DMS79 (cell line): ENCODE measurements around the gene USP9X.
A peak's percentile ranks its signal among the peaks of the same experiment; 100 is the strongest.
"Not testable (repeated sequence)": the region's sequence is repeated elsewhere in the genome, so short reads cannot be mapped to it uniquely, and the experiment has no call there.

ENCODE experiments used
- DNase-seq: peaks from one replicate; lab custom pipeline; 2025; lab: John Stamatoyannopoulos, UW

USP9X gene

DNA sequence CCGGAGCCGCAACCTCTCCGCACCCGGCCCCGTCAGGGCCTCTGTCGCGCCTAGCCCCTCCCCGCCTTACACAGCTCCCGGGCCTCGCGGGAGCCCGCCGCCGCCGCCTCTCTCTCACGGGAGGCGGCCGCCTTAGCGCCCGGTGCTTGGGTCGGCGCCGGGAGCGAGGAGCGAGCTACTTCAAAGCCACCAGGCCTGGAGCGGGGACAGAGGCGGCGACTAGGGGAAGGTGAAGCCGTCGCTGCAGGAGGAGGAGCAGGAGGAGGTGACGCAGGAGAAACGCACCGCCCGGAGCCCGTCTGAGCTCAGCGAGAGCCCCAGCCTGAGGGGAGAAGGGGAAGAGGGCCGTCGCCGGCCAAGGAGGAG is 250 bp downstream of the USP9X start:
- no peak for DNase-seq

DNA sequence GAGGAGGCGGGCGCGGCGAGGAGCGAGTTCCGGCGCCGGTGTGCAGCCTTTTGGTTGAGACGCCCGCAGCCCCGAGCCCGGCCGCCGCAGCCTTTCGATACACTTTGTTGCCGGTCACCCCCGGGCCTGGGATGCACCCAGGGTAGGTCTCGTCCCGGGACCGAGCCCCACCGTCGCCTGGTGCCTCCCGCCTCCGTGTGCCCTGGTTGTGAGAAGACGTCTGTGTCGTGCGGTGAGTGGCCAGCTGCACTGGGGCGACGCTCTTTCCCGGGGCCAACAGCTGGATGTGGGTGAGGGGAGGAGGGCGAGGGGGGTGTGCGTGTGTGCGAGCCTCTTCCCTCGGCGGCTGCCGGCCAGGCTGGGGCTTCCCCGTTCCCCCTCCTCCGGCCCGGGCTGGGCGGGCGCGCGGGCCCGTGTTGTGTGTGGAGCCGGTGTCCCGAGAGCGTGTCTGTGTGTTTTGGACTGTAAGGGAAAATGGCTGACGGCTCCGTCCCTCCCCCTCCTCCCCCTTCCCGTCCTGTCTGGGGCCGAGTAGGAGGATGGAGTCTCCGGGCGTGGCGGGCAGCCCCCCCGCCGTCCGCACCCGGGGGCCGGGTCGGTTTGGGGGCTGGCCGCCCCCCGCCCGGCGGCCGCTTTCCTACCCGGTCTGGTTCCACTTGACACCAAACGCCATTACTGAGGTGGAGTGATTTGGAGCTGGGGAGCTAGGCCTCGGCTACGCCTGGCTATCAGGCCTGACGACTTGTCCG is 807 bp downstream of the USP9X start:
- no peak for DNase-seq

DNA sequence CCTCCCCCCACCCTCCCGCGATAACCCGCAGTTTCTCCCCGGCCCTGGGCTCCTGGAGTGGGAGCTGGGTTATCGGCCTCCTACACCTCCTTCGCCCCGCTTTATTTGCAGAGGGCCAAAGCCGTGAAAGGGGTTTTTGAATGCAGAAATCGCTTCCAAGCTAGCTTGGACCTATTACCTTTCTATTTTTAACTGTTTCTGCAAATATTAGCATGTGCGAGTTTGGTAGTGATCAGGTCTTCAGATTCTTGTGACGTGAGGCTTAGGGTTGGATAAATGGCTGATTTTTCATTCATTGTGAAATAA is 1.3 kb downstream of the USP9X start:
- no peak for DNase-seq

DNA sequence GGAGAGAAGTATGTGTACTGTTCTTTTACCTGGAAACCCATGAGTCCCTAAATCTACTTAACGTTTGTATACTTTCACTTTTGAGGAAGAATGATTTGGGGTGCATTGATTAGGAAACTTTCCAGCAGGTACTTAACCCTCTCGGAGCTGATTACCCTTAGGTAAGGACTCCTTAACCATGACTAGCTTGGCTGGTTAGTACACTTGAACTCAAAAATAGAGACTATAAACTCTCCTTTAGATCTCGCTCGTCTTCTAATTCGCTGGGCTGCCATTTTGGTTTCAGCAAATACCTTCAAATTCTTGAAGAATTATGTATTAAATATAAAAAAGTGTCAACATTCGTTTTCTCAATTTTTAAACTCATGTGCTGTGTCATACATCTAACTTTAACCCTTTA is 2.0 kb downstream of the USP9X start:
- DNase-seq = no peak

DNA sequence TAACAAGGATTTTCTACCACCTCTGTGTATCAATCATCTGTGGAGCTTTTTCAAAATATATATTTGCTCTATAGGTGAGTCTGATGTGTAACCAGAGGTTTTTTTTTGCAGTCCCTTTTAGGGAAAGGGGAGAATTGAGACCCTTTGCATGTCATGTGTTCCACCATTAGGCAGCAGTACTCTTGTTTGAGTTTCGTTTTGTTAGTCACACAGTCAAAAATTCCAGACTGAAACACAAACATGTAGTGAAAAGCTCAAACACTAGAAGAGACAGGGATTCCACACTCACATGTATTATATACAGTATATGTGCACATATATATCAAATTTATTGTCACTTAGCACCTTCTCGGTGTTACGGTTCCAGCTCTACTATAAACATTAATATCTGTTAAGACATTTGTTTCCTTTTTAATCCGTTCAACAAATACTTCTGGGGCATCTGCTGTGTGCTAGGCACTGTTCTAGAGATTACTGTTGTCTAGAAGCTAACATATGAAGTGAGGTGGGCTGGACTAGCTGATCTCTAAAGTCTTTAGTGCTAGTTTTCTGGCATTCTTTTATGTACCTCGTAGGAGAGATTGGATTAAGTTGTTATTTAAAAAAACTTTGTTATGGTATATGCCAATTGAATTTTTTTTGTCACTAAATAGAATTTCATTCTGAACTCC is 5.5 kb downstream of the USP9X start:
- DNase-seq = no peak

DNA sequence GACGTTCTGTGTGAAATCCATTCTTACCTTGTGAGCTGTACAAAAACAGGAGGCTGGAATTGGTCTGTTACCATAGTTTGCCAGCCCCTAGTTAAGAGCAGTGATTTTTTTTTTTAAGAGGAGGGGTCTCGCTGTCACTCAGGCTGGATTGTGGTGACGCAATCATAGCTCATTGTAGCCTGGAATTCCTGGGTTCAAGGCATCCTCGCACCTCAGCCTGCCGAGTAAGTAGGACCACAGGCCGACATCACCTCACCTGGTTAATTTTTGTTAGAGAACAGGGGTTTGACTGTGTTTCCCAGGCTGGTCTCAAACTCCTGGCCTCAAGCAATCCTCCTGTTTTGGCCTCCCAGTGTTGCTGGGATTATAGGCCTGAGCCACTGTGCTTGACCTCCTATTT is 7.5 kb downstream of the USP9X start:
- no peak for DNase-seq

DNA sequence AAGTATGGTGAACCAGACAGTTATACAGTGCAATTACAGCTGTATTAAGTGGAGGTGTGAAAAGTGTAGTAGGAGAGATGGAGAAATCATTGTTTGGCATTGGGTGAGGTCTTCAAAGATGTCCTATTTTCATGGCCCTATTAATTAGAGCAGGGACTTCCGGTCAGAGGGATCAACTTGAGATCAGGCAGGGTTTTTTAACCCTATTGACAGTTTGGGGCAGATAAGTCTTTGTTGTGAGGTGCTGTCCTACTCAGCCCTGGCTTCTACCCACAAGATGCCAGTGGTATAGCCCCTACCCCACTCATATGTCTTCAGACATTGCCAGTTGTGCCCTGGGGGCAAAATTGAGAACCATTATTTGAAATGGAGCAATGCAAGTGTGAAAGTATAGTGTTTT is 9.9 kb downstream of the USP9X start:
- no peak for DNase-seq

DNA sequence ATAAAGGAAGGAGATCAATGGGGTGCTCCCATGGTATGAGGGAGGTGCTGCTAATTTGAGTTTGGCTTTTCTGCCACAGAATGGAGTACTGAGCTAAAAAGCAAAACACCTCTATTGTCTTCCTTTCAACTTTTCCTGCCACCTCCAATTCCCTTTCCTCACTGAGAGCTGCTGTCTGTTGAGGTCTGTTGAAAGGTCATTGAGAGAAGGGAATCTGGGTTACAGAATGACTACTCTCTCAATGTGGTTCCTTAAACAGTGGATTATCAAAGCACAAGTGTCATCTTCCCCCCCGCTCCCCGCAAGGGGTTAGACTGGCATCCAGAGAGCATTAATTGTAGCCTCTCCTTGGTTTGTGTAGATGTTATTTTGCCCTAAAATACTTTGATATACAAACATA is 10.7 kb downstream of the USP9X start:
- no peak for DNase-seq

DNA sequence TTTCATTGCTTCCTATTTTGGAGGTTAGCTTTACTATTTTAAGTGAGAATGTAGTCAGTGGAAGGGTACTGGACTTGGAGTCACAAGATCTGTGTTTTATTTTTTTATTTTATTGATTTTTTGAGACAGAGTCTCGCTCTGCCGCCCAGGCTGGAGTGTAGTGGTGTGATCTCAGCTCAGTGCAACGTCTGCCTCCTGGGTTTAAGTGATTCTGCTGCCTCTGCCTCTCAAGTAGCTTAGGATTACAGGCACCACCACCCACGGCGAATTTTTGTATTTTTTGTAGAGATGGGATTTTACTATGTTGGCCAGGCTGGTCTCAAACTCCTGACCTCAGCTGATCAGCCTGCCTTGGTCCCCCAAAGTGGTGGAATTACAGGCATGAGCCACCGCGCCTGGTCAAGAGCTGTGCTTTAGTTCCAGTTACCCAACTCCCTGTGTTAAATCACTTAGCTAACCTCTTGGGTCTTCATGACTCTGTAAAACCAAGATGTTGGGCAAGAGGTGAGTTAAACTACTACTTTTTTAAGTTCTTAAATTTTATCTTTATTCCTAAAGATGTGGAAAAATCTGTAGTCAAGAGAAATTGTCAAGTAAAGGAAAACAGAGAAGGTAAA is 11.2 kb downstream of the USP9X start:
- DNase-seq = no peak

DNA sequence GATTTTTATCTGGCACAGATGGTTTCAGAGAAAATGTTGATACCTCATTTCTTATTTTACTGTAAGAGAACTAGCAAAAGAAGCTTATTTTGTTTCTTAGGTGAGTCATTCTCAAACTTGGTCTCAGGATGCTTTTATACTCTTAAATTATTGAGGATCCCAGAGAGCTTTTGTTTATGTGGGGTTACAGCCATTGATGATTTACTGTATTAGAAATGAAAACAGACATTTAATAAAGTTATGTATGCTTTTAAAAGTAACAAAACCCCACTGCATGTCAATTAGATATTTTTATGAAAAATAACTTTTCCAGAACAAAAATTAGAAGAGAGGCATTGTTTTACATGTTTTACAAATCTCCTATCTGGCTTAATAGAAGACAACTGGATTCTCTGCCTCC is 12.1 kb downstream of the USP9X start:
- no peak for DNase-seq

DNA sequence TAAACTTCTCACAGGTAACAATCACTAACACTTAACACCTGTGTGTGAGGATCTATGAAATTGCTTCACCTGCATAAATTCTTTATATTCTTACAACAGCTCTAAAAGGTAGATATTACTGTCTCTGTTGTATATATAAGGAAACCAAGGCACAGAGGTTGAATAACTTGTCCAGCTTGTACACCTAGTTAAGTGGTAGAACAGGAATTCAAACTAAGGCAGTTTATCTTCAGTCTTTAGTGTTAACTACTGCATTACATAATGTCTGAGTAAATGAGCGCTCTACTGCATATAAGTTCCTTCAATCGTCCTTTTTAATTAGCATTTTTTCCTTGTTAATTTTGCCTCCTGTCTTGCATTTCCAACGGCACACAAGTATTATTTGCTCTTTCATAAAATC is 15.0 kb downstream of the USP9X start:
- no peak for DNase-seq

DNA sequence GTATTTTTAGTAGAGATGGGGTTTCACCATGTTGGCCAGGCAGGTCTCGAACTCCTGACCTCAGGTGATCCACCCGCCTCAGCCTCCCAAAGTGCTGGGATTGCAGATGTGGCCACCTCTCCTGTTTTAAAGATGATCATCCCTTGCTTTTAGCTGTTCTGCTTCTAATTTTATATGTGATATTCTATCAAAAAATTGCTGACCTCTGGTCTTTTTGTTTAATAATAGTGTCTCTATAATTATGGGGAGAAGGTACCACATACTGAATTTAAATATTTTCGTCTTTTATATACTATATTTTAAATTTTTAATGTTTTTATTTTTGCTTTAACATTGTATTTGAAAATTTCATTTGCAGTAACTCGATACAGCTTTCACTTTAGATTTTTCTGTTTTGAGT is 15.6 kb downstream of the USP9X start:
- no peak for DNase-seq

DNA sequence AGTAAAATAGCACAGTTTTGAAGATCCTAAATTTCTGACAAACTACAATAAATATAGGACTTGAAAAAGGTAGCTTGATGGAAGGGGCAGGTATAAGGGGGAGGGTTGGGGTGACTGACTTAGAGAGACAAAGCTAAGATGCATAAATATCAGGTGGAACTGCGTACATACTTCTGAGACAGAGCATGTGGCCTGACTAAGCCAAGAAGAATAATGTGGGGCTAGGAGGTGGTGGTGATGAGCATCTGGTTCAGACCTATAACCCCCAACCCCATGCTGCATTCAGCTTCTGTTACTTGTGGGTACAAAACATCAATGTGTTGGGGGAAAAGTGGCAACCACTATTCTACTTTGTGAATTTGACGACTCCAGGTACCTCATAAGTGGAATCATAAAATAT is 19.8 kb downstream of the USP9X start:
- no peak for DNase-seq

DNA sequence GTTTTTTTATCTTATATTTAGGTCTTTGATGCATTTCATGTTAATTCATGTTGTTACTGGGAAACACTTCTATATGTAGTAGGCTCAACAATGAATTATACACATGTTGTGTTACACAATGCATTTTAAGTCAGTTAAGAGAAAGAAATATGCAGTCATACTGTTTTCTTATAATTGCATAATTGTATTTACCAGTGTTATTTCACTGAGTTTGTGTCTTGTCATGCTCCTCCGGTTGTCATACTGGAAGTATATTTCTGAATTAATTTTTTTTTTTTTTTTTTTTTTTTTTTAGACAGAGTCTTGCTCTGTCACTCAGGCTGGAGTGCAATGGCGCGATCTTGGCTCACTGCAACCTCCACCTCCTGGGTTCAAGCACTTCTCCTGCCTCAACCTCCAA is 21.0 kb downstream of the USP9X start:
- not testable (repeated sequence) for DNase-seq

DNA sequence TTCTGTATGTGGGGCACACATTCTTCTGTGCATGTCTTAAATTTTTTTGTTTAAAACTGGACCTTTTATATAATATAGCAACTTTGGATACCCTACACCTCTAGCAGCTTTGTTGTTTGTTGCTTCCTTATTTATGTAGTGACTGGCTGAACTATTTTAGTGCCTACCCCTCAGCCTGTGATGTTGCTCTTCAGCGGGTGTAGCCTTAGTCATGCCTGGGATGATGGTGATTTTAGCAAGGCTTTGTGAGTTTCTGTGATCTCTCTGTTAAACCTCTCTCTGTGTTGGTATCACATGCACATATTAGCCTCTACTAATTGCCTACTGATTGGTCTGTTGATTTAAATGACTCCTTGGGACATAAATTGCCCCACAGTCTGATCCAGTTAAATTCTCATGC is 22.8 kb downstream of the USP9X start:
- no peak for DNase-seq

DNA sequence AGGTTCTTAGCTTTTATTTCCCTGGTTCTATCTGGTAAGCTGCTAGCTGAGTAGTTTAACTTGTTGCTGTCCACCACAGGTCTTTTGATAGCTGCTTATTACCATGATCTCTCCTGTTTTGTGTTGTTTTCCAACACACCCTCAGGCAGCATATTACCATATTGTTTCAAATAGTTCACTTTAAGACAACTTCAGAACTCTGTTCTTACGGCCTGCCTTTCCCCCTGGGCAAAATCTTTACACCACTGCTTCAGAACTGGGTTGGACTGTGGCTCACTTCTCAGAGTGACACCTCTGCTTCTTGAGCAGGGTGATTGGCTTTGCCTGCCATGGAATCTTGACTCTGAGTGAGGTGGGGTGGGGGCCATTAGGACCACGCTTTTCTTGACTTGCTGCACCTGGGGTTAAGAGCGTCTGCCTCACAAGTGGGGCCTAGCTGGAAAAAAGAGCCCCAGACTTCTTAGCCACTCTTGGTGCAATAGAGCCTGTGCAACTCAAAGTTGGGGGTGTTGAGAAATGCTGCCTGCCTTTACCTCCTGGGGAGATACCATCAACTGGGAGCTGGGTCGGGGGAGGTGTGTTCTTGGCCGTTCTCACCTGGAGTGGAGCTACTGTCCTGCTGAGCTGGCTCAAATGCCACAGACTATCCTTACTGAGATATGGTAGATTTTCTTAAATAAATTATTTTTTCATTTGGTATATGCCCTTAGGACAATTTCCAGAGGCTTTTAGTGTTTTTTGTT is 23.4 kb downstream of the USP9X start:
- DNase-seq = no peak

DNA sequence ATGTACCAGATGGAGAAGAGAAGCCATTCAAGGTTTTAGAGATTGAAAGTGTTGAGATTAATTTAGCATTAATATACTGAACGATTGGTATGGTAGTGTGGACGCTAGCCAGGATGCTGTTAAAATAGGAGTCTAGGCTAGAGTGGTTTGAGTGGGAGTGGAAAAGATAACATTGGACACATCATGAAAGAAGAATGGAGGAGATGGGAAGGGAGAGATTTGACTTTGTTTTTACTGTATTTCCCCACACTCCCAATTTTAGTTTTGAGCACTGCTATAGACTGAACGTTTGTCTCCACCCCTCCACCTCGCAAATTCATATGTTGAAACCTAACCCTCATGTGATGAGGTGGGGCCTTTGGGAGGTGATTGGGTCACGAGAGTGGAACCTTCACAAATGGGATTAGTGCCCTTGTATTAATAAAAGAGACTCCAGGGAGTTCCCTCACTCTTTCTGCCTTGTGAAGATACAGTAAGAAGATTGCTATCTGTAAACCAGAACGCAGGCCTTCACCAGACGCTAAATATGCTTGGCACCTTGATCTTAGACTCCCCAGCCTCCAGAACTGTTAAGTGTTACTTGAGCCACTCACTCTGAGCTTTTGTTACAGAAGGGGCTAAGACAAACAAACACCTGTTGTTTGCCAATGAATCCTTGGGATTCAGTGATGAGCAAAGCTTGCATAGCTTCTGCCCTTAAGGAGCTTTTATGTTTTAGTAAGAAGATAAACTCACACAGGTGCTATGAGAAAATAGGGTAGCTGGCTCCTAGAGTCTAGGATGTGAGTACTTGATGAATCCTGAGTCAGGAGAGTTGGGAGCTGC is 25.8 kb downstream of the USP9X start:
- DNase-seq = peak; percentile 79

DNA sequence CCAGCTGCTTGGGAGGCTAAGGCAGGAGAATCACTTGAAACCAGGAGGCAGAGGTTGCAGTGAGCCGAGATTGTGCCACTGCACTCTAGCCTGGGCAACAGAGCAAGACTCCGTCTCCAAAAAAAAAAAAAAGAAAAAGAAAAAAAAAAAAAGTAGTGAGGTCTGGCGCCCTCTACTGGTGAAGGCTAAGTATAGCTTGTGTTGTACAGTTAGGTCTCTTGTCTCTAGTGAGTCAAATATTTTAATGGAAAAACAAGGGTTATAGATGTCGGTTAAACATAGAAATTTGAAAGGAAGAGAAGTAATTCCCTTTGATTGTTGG is 29.8 kb downstream of the USP9X start:
- not testable (repeated sequence) for DNase-seq

DNA sequence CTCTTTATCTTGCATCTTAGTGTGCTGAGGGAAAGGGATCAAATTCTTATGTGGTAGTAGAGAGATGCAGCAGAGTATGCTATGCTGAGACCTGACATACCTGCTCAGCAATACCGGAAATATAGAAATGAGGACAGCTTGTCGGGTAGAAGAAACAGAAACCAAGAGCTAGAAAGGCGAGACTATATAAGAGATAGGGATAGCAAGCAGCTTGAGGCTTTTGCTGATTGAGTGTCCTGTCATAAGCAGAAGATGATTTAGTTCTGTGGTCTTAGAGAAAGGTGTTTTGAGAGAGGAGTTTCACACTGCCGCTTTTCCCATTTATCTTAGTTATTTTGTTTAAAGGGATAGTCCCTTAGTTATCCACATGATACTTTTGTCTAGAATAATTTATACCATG is 31.7 kb downstream of the USP9X start:
- DNase-seq = no peak

DNA sequence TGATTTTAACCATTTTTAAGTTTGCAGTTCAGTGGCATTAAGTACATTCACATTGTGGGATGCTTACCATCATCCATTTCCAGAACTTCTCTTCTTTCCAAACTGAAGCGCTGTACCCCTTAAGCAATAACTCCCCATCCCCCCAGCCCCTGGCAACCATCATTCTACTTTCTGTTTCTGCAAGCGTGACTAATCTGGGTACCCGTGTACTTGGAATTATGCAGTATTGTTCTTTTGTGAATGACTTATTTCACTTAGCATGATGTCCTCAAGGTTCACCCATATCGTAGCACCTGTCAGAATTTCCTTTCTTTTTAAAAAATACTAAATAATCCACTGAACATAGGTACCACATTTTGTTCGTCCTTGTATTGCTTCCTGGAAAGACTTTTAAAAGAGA is 32.9 kb downstream of the USP9X start:
- no peak for DNase-seq

DNA sequence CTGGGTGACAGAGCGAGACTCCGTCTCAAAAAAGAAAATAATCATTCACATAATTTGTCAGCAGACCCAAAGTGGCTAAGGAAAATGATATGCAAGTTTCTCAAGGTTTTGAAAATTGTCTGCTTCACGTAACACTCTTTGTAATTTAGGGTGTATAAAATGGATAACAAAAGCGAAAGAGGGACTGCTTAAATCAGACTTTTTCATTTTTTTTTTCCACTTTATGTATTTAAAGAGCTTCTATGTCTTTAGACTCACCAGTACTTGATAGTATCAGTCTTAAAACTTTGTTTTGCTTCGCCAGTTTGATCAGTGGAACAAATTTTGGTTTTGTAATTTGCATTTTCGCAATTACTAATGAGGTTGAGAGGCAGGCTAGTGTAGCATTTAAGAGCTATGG is 34.6 kb downstream of the USP9X start:
- no peak for DNase-seq

DNA sequence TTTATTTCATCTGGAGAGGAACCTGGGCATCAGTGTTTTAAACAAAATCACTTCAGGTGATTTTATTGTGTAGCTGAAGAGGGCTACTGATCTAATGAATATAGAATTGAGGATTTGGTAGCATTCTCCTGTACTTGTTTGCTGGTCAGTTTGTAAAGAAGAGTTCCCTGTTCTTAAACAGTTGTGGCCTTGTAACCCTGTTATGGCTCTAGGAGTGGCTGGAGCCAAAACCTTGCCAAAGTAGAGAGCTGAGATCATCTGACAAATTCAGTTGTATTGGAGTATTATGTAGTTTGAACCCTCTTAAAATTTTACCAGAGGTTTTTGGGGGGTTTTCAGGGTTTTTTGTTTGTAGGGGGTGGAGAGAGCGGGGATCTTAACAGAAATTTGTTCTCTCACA is 36.5 kb downstream of the USP9X start:
- DNase-seq = no peak
